GM21619 (cell line): ENCODE measurements around the gene TNPO1.
"Not testable (repeated sequence)": the region's sequence is repeated elsewhere in the genome, so short reads cannot be mapped to it uniquely, and the experiment has no call there.

Source experiments
- ATAC-seq: cut with Tn5 transposase; IDR thresholded peaks from one replicate; pipeline ENCODE4 v1.9.1; 2021; ENCODE audit not compliant: unreplicated experiment

The TNPO1 gene

DNA sequence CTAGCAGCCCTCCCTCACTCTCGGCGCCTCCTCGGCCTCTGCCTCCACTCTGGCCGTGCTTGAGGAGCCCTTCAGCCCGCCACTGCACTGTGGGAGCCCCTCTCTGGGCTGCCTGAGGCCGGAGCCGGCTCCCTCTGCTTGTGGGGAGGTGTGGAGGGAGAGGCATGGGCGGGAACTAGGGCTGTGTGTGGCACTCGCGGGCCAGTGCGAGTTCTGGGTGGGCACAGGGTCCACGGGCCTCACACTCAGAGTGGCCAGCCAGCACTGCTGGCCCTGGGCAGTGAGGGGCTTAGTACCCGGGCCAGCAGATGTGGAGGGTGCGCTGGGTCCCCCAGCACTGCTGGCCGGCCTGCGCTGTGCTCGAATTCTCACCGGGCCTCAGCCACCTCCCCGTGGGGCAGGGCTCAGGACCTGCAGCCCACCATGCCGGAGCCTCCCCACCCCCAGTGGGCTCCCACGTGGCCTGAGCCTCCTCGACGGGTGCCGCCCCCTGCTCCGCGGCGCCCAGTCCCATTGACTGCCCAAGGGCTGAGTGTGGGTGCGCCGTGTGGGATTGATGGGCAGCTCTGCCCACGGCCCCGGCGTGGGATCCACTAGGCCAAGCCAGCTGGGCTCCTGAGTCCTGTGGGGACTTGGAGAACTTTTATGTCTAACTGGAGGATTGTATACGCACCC, 109.0 kb downstream of the TNPO1 start:
- no peak for ATAC-seq

DNA sequence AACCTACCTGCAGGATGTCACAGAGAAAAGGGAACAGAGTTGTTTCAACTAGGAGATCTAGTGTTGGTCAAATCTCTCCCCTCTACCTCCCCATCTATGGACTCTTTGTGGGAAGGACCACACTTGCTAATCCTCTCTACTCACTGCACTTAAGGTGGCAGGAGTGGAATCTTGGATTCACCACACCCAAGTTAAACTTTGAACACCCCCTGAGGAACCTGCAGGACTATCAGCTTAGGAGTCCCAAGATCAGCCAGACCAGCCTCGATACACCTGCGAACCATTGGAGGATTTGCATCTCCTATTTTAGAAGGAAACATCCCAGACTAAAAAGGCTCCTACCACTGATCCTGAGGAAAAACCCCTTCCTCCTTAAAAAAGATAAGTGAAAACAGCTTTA, 116.2 kb downstream of the TNPO1 start:
- ATAC-seq: not testable (repeated sequence)

DNA sequence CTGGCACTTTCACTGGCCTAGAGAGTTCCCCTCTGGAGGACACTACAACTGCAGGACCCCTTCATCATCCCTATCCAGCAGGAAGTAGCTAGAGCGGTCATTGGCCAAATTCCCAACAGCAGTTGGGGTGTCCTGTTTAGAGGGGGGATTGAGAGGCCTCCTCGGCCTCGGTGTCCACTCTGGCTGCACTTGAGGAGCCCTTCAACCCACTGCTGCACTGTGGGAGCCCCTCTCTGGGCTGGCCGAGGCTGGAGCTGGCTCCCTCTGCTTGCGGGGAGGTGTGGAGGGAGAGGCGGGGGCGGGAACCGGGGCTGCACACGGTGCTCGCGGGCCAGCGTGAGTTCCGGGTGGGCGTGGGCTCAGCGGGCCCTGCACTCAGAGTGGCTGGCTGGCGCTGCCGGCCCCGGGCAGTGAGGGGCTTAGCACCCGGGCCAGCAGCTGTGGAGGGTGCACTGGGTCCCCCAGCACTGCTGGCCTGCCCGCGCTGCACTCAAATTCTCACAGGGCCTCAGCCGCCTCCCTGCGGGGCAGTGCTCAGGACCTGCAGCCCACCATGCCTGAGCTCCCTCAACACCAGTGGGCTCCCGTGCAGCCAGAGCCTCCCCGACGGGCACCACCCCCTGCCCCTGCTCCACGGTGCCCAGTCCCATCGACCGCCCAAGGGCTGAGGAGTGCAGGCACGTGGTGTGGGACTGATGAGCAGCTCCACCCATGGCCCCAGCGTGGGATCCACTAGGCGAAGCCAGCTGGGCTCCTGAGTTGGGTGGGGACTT, 118.7 kb downstream of the TNPO1 start:
- not testable (repeated sequence) for ATAC-seq

DNA sequence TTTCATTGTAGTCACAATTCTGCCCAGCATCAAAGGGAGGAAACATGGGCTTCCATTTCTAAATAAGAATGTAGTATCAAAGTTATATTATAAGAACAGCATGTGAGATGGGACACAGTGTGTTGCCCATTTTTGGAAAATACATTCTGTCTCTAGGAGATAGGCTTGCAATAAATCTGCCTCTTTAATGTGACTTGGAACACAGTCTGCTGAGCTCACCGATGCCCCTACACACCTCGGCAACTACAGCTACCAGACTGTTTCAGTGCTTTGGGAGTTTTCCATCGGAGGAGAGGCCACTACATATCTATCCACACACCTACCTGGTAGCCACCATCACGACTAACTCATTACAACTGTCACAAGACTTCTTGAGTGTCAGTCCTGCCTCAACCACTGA, 120.4 kb downstream of the TNPO1 start:
- no peak for ATAC-seq

DNA sequence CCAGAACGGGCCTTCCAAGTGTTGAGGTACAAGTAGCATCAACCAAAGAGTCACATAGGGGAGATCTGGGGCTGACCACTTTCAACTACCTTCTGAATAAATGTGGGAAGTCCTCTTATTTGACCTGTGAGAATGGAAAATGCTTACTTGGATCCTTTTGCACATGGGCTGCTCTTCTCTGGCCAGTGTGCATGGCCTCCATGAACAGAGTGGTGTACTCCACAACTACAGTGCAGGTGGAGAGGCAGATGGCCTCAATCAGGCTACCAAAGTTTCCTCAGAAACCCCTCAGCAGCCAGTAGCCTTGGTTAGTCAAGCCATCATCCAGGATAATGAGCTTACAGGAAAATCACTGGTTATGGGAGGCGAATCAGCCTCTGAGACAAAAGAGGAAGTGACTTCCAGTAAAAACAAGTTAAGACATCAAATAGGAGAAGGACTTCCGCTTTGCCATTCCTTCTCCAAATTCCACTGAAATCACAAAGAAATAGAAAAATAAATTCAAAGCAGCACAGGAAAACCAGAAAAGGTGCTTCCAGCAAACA, 121.1 kb downstream of the TNPO1 start:
- ATAC-seq: no peak

DNA sequence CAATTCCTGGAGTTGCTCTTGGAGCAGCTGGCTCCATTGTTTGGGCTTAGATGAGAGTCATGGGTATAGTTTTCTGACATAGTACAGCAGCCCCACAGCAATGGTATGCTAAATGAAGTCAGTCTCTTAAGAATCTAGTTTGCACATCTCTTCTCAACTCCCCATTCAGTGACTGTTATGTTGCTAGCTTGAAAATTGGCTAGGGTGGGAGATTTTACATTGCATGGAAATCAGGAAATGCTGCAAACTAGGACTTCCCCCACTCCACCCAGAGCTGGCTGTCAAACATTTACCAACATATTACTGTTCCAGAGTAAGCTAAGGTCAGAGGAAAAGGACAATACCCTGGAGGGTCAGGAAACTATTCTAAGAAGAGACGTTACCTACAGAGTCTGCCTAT, 121.7 kb downstream of the TNPO1 start:
- ATAC-seq: no peak

DNA sequence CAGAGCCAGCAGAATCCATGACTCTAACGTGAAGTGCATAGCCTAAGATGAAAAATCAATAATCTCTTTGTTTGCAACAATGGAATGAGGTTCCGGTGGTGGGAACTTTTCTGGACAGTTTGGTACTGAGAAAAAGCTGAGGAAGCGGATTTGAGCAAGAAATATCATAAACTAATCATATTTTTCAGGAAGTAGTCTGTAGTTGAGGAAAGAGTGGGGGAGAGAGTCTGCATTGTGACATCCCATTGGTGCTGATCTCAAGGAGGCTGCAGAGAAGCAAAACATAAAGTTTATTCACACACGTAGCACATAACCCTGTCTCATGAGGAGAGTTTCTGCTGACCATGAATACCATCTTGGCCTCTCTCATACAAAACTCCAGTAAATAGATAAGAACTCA, 123.6 kb downstream of the TNPO1 start:
- no peak for ATAC-seq

DNA sequence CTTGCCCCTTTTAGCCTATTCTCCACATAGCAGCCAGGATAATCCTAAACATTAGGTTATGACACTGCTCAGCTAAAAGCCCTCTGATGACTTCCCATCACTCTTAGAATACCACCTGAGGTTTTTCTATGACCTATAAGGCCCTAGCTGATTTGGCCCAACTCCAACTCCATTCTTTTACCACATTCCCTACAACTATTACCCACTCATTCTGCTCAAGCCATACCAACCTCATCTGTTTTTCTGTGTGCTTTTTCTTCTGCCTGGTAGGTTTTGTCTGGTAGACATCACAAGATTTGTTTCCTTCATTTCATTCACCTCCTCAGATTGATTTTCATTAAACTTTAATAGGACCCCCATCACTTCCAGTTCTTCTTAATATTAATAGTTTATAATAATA, 126.8 kb downstream of the TNPO1 start:
- no peak for ATAC-seq

DNA sequence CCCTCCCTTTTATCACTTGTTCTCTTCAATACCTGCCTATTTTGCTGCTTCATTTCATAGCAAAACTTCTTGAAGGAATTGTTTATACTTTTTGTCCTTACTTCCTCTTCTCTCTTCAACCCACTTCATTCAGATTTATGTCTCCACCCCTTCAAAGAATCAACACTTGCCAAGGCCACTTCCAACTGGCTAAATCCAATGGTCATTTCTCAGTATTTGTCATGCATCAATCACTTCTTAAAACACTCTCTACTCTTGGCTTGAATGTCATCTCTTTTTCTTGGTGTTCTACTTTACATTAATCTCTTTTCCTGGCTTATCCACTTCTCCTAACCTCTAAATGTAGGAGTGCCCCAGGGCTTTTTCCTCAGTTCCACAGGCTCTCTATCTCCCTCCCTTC, 131.0 kb downstream of the TNPO1 start:
- ATAC-seq: no peak

DNA sequence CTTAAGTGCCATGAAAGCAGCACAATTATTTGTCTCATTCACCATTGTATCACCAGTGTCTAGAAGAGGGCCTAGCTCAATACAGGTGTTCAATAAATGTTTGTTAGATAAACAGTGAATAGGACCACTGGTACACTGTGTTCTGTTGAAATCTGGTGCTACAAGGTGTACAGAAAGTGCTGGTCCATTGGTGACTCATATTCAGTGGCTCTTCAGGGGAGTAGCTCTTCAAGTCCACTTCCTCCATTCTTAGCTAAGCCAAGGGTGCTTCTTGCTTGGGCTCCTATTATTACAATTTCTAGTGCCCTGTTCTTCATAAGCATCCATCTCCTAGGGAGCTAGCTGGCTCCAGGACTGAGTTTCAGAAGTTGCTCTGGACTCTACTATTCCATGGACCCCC, 133.0 kb downstream of the TNPO1 start:
- ATAC-seq: no peak

DNA sequence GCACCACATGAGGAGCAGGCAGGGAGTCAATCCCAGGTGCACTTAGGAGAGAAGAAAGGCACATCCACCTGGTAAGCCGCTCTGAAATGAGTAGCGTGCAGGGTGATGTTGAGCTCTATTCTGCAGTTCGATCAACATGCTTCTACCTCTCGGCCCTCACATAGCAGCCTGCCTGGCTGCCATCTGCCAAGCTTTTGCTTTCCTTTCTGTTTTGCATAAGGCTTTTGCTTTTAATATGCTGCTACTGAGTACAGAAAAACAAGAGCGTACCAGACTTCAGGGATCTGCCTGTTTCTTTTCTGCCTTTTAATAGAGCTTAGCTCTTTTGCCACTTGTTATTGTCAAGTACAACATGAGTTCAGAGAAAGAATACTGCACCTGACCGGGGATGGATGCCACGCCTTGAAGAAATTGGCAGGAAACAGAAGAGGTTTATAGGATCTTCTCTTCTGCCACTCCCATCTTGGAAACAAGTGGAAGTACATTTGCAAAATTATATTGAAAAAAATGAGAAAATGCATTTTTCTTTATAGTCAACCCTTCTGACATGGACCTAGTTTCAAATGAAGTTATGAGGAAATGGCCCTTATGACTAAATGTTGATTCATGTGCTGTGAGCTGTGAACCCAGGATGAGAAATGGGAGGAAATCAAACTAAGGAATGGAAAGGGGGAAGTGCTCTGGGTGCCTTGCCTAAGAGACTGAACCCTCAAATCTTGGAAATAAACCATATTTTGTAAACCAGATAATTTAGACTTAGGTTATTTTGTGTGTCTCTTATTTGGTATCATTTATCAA, 135.4 kb downstream of the TNPO1 start:
- no peak for ATAC-seq

DNA sequence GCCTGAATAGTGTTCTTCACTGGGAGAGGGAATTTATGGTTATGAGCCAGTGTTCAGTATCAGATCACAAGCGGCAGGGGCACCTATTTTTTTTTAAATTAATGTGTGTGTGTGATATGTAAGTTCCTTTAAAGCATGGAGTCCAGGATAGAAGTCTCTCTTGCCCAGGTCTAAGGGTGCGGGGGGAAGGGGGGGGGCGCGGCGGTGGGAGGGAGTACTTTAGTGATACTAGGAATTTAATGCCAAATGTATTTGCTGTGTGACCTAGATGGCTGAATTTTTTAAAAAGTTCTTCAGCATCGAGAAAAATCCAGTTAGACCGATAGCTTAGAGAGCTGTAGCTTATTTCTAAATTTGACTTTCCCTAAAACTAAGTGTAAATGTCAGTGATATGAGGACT, 137.9 kb downstream of the TNPO1 start:
- no peak for ATAC-seq

DNA sequence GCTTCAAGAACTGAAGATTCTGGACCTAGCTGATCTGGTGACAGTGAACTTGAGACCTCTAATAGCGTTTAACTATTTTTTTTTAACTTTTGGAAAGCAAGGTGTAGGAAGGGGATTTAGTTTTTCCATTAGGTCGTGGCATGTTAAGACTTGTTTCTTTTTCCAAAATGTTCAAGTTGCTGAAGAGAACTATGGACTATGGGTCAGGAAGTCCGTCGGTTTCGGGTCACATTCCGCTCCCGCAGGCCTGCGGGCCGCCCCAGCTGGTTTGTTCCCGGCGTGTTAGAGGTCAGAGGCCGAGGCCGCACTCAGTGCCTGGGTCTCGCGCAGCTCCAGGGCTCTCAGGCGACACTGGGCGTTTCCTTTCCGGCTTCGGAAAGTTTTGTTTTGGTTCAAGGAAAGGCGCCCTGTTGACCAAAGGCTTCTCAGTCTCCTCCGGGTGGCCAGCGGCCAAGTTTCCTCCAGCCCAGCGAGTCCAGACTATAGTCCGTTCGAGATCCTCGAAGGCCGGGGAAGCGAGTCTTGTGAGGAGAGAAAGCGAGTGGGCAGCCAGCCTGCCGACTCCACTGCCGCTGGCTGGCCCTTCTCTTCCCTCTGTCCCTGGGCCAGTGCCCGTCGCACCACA, 138.8 kb downstream of the TNPO1 start:
- ATAC-seq: peak; percentile 41

DNA sequence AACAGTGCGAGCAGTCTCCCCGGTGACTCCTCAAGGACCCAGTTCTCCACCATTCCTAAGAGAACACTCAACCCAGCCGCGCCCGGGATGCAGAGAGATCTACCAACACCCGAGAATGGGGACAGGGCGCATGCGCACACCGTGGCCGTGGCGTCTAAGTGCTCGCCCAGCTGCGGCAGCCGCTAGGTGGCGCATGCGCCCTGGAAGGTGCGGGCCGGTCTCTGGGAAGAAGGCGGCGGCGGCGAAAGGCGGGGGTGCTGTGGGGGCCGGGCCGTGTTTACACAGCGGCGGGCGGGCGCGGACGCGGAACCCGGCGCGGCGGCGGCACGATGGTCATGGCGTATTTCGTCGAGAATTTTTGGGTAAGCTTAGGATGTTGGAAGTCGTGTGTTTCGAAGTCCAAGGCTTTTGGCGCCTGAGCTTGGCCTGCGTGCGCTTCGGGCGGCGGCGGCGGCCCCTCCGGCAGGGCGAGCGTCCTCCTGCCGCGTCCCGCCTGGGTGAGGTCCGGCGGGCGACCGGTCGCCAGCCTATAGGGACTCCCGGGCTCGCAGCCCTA, 139.4 kb downstream of the TNPO1 start, which contains the start of gene FCHO2:
FCHO2 (plus strand) TSS at position 274 of the 556 bp plus-strand sequence; CDS start at position 330, 56 bp downstream.
- peak; percentile 85 for ATAC-seq

DNA sequence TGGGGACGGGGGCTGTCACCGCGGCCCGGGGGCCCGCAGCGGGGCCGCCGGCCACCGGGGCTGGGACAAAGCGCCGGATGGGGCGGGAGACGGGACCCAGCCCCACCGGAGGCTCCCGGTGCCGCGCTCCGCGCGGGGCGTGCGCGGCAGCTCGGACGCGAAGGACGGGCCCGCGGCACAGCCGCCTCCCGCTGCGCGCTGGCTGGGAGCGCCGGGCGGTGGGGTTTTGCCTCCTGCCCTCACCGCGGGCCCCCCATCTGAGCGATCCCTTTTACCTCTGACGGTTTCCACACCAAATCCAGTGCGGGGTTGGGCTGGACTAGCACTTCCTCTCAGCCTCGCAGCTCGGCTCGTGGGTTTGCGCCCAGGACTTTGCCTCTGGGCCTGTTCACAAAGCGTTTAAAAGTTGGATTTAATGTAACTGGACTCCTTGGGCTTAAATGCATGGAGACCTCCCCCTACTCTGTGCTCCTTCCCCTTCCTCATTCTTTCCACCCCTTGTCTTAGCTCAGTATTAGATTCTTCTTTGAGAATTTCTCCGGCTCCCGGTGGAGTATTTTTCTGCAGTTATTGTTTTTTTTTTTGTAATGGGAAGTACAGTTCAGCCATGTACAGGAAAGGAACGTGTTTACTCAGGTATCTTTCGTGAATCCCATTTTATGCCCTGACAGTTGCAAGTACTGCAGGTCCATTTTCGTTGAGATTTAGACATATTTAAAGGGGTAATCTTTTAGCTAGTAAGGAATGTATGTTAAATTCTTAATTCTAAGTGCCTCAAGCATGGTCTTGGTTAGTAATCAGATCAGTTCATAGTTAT, 140.1 kb downstream of the TNPO1 start:
- ATAC-seq: peak; percentile 34

DNA sequence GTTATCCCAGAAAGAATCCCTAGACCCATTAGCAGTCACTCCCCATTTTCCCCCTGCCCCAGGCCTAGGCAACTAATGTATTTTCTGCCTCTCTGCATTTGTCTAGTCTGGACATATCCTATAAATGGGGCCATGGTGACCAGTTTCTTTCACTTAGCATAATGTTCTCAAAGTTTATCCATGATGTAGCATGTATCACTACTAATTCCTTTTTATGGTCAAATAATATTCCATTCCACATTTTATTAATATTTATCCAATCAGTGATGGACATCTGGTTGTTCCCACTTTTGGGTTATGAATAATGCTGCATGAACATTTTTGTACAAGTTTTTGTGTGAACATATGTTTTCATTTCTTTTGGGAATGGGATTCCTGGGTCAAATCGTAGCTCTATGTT, 140.9 kb downstream of the TNPO1 start:
- ATAC-seq: no peak

DNA sequence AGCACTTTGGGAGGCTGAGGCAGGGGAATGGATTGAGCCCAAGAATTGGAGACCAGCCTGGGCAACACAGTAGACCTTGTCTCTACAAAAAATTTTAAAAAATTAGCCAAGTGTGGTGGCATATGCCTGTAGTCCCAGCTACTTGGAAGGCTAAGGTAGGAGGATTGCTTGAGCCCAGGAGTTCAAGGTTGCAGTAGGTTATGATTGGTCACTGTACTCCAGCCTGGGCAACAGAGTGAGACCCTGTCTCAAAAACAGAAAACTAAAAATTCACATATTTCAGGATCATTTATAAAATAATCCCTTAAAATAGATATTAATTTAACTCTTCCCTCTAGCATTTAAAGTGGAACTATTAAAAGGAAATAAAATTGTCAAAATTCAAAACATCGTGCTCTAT, 142.8 kb downstream of the TNPO1 start:
- ATAC-seq: no peak
